Measurements from ENCODE around the gene SYNPR.

DNA sequence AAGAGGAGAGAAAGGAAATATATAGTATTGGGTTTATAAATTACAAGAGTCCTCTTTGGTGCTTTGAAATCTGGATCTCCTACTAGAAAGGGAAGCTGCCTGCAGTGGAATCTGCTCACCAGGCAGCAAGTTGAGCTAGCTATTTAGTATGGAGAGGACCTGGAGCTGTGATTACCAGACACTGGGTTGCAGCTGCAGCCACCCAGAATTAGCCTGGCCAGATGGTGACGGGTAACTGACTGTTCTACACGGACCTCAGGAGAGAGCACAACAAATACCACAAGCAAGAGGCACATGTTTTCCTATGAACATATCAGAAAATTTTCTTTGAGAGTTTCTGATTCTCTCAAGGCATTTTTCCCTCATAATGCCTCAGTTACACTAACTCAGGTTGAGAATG, 46.5 kb downstream of the SYNPR start:
- TF ChIP-seq RARB (CRISPR knock-in tag; IDR thresholded peaks at IDR 0.05) (no peak), ZNF70 (CRISPR knock-in tag; IDR thresholded peaks at IDR 0.05) (no peak), ARNTL (CRISPR knock-in tag; IDR thresholded peaks at IDR 0.05; ENCODE audit: borderline replicate concordance, low read depth) (no peak), GLIS3 (CRISPR knock-in tag; IDR thresholded peaks at IDR 0.05) (no peak)
- TF ChIP-seq, protein P1, sequence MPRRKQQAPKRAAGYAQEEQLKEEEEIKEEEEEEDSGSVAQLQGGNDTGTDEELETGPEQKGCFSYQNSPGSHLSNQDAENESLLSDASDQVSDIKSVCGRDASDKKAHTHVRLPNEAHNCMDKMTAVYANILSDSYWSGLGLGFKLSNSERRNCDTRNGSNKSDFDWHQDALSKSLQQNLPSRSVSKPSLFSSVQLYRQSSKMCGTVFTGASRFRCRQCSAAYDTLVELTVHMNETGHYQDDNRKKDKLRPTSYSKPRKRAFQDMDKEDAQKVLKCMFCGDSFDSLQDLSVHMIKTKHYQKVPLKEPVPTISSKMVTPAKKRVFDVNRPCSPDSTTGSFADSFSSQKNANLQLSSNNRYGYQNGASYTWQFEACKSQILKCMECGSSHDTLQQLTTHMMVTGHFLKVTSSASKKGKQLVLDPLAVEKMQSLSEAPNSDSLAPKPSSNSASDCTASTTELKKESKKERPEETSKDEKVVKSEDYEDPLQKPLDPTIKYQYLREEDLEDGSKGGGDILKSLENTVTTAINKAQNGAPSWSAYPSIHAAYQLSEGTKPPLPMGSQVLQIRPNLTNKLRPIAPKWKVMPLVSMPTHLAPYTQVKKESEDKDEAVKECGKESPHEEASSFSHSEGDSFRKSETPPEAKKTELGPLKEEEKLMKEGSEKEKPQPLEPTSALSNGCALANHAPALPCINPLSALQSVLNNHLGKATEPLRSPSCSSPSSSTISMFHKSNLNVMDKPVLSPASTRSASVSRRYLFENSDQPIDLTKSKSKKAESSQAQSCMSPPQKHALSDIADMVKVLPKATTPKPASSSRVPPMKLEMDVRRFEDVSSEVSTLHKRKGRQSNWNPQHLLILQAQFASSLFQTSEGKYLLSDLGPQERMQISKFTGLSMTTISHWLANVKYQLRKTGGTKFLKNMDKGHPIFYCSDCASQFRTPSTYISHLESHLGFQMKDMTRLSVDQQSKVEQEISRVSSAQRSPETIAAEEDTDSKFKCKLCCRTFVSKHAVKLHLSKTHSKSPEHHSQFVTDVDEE (CRISPR knock-in tag; IDR thresholded peaks at IDR 0.05): no peak
- TF ChIP-seq, protein P2, sequence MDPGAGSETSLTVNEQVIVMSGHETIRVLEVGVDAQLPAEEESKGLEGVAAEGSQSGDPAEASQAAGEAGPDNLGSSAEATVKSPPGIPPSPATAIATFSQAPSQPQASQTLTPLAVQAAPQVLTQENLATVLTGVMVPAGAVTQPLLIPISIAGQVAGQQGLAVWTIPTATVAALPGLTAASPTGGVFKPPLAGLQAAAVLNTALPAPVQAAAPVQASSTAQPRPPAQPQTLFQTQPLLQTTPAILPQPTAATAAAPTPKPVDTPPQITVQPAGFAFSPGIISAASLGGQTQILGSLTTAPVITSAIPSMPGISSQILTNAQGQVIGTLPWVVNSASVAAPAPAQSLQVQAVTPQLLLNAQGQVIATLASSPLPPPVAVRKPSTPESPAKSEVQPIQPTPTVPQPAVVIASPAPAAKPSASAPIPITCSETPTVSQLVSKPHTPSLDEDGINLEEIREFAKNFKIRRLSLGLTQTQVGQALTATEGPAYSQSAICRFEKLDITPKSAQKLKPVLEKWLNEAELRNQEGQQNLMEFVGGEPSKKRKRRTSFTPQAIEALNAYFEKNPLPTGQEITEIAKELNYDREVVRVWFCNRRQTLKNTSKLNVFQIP (CRISPR knock-in tag; IDR thresholded peaks at IDR 0.05; ENCODE audit: borderline replicate concordance, low read depth): no peak
- TF ChIP-seq, protein P3, sequence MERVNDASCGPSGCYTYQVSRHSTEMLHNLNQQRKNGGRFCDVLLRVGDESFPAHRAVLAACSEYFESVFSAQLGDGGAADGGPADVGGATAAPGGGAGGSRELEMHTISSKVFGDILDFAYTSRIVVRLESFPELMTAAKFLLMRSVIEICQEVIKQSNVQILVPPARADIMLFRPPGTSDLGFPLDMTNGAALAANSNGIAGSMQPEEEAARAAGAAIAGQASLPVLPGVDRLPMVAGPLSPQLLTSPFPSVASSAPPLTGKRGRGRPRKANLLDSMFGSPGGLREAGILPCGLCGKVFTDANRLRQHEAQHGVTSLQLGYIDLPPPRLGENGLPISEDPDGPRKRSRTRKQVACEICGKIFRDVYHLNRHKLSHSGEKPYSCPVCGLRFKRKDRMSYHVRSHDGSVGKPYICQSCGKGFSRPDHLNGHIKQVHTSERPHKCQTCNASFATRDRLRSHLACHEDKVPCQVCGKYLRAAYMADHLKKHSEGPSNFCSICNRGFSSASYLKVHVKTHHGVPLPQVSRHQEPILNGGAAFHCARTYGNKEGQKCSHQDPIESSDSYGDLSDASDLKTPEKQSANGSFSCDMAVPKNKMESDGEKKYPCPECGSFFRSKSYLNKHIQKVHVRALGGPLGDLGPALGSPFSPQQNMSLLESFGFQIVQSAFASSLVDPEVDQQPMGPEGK (CRISPR knock-in tag; IDR thresholded peaks at IDR 0.05; ENCODE audit: borderline replicate concordance): no peak

Data from SK-N-SH treated with all-trans-retinoic acid at 6 μM for 48 hours (cell line).